Activated CD4-positive, alpha-beta T cell treated with anti-CD3 and anti-CD28 coated beads, Interleukin-2, amount 50 U/mL, for 1 hour (primary cell): ENCODE data around the gene TNS3.

Source experiments
- DNase-seq: peaks from one replicate; pipeline ENCODE4 v3.0.0-alpha.2; 2020

TNS3 gene

DNA sequence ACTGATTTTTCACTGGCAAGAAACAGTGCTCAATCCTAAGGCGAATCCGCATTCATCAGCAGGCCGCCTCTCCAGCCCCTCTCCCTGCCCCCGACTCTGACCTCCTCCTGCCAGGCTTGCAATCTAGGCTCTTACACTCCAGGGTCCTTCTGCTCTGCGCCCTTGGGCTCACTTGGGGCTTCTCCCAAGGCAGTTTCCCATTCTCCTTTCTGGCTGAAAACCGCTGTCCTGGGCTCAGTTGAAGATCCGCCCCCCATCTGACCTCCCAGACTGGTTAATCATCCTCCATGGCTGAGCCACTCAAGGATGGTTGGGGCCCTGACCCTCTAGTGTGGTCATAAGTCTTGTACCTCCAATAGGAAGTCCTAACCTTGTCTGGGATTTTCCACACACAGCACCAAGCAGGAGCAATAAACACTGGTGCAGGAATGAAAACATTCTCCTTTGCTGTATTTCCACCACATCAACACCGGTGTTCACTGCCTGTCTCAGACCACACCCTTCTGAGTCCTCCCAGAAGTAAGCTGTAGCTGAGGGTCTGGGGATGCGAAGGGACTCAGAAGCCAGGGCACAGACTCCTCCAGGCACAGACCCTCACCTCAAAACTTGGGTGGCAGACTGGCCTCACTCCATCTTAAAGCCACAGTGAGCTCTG lies 42.4 kb downstream of the TNS3 start:
- no peak for DNase-seq

DNA sequence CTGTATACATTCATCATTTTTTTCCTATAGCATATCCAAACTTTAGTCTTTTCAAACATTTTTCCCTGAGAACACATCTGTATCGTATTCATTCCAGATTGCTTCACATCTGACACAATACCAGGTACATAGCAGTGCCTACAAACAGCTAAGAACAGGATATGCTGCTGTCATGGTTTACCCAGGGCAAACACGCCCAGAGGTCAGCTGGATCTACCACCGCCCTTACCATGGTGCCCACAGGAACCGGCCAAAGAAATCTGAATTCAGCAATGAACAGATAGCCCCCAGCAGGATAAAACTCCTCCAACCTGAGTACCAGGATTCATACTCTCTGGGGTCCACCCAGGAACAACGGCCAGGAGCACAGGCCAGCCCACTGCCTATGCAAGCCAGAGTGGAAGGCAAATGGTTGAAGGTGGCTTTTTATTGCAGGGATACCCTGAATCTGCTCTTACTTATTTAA lies 43.0 kb downstream of the TNS3 start:
- no peak for DNase-seq

DNA sequence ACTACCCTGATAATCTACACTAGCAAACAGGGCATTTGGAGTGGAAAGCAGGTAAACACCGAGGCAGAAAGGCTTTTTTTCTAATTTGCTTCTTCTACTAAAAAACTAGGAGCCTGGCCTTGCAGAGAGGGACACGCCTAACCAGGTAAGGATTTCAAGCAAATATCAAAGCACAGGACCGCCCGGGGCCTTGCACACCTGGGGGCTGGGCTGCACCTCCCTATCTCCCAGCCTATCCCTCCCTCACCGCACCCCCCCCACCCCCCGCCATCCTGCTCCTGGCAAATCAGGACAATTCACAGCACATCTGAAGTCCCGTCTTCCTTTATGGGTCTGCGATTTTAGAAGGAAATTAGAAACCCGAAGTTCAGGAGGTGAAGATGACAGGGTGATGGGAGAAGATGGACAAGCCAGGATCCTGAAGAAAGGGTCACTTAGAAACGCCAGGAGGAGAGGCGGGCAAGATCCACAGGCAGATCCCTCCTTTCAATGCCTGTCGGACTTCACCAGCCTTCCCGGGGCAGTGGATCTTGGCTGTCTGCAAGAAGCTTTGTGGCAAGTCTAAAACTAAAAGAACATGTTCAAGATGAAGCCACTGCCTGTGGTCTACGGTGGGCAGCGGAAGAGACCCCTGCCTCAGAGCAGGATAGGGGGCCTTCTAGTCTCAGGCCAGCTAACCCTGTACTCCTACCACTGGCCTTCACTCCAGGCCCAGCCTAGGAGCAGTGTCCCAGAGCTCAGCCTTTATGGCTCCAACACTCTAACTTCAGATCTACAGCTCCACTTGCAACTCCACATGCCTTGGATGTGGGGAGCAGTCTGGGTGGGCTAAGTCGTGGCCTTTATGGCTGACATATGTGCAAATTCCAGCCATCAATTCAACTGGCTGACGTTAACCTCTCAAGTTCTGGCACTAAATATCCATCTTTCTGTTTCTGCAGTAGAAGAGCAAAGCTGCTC lies 43.9 kb downstream of the TNS3 start:
- DNase-seq = no peak

DNA sequence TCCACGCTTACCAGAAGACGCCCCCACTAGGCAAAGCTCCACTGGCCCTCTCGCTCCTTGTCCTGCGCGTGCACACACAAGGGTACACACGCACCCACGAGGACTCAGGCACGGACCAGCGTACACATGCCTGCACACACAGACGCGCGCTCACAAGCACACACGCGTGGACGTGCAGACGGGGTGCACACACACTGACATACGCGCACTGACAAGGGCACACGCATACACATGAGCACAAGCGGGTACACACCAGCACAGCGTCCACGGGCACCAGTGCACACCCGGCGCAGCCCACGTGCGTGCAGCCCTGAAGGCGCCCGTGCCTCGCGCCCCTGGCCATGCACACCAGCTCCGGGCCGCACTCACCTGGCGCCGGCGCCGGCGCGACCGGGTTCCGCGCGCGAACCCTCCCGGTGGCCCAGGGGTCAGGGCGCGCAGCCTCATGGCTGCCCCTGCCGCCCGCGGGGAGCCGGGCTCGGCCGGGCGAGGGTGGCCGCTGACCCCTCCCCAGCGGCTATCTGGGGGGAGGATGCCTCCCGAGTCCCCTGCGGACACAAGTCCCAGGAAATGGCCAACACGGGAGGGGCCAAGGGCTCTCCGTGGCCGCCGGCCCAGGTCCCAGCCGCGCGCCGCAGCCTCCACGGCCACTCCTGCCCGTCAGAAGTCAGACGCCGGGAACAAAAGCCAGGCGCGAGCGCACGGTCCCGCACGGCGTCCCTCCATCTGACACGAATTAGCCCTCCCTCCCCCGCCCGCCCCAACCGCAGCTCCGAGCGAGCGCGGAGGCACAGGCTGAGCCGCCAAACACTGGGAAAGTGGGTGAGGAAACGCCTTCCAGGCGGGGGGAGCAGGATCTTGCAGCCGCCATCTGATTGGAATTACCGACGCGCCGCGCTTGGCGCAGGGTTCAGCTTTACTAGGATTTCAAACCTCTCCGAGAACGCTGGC lies 45.0 kb downstream of the TNS3 start:
- DNase-seq = no peak

DNA sequence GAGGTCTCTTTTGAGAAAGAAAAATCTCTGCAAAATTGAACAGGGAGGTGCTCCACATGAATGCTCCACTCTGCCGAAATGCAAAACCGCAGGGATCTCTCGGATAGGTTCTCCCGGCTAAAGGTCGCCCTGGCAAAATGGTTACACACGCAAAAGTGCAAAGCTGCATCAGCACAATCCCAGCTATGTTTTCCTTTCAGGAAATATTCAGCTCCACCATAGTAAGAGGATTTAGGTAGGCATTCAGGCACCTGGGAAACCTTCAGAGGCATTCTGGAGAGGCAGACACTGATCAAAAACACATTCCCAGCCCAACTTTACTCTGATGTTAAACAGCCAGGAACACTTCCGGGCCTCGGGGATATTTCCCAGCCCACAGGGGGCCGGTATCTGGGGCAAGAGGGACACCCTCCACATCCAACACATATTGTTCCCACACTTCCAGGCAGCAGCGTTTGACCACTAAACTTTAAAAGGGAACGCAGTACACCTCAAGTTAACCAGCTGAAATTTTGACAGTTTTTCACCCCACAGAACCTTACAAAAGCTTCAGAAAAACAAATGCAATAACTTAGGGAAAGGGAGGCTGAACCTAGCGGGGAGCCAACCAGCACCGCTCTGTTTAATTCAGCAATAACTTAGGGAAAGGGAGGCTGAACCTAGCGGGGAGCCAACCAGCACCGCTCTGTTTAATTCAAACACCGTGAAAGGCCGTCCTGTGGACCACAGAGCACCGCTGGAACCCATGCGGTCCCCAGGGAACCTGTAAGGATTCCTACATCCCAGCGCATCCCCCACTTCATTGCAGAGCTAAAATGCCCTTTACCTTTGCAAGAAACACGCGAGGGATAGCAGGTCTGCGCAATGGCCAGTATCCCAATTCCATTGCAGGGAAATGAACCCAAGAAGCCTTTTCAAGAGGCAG lies 45.9 kb downstream of the TNS3 start:
- no peak for DNase-seq

DNA sequence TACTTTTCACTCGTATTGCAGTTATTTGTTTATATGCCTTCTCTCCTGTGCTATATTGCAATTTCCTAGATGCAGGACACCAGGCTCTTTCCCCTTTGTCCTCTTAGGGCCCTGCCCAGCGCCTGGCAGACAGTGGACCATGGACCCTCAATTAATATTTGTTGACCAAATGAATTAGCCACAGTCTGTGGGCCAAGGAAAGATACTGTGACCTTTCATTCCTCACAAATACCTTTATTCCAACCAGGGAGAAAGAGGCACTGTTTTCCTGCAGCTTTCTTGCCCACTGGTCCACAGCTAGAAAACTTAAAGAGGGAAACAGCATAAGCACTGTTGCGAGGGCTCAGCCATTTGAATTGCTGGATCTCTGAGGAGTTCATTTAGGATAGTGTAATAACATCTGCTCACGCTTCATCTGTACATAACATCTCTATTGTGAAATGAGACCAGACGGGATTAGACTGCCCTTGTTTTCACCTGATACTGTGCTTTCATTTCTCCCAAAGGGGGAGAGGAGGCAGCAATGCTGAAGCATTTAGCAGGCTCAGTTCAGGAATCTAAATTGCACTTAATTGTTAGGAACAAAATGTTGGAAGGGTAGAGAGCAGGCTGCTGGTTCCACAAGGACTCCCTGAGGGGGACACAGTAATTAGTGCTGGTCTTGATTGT lies 46.7 kb downstream of the TNS3 start:
- DNase-seq = no peak

DNA sequence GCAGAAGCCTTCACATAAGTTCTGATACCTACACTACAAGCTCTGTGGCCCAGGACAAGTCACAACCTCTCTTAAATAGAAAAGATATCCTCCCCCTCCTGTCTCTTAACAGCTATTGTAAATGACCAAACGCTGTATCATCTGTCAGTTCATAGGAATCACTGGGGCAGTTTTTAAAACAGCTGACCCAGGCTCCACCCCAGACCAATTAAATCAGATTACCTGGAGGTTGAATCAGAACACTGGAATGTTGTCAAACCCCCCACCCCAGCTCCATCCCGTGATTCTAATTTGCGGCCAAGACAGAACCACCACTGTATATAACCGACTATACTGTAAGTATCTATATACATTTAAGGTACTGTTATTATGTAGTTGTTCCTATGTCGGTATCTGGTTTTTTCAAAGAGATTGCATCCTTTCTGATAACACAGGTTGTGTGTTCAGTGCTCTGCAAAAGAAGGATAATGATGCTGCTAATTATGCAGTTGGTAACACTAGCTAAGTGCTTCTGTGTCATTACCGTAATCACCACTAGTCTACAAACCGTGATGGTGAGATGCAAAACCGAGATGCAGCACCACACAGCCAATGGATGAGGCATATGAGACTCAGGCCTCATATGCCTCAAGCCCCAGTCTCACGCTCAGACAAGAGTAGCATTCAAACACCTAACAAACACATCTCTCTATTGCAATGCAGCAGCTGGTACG lies 47.4 kb downstream of the TNS3 start:
- no peak for DNase-seq

DNA sequence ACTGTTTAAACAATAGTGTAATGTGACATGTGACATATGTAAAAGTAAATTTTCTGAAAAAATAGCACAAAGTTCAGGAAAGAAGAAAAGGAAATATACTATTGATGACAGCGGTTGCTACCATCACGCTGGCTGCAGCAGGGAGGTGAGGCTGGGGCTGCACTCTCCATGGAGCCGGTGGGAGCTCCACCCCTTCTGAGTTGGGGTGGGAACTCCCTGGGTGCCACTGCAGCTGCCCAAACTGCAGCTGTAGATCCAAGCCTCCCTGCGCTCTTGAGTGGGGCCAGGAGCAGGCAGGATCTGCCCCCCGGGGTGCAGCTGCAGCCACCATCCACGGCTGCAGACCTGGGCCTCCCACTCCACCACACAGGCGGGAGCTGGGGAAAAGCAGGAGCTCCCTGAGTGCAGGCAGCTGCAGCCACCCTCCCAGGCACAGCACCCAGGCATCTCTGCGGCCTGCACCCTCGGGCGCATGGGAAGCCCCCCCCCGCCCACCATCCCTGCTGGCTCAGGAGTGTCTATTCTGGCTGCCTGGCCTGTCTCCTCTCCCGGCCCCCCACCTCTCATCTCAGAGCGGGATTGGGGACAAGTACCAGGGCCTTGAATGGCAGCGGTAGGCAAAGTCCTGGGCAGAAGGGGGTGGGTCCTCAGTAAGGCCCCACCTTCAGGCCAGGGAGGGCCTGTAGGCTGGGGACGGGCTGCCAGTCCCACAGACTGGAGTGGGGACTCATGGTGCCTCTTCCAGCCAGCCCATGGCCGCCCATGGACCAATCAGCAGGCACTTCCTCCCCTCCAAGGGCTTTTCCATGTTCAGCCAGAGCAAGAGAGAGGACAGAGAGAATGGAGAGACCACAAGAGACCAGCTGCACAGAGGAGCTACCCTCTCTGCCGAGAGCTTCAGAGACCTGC lies 50.1 kb downstream of the TNS3 start:
- DNase-seq = no peak

DNA sequence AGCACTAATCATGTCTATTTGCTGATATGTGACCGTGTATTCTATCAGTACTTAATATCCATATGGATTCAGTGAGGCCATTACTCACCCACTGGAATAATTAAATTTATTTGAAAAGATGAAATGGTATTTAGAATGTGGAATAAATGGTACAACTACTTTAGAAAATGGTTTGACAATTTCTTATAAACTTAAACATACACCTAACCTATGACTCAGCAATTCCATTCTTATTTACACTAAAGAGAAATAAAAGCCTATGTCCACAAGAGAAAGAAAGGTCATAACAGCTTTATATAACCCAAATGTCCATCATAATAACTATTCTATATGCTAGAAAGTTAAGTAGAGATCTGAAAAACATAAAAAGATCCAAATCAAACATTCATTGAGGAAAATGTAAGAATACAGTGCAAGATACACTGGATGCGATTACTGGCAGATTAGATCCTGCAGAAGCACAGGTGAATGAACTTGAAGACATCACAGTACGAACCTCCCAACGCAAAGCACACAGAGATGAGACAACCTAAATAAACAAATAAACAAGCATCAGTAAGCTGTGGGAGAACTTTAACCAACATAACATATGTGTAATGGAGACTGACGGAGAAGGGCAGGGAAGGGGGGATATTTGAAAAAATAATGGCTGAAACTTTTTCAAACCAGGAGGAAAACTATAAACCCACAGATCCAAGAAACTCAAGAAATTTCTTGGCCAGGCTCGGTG lies 51.9 kb downstream of the TNS3 start:
- no peak for DNase-seq

DNA sequence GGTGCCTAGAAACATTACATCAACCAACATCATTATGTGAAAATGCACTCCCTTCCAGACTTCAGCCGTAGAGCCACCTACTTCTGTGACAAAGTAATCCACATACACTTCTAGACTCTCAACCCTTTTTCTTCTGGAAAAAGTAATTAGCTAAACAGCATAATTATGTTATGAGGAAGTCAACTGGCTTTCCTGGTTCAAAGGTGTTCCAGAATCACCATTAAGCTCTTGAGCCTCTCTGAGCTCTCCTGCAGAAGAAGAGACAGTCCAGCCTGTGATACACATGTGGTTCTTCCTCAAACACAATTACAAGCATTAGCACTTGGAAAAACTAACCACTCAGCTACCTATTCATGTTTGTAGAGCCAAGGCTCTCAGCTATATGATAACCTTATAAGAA lies 52.5 kb downstream of the TNS3 start:
- DNase-seq = no peak

DNA sequence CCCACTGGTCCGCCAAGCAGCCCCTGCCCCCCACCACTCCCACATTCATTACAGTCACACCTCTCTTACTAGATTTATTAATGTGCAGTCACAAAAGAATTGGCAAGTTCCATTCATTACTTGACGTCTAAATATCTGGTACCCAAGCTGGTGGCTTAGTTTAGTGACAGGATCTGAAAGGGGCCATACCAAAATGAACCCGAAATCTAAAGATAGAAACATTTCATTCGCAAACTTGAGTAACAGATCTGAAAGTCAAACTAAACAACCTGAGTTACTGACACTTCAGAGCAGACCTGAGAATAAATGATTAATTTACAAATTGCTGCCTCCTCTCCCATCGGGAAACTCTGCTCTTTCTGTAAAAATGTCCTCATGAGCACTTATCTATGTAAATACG lies 53.4 kb downstream of the TNS3 start:
- DNase-seq = no peak

DNA sequence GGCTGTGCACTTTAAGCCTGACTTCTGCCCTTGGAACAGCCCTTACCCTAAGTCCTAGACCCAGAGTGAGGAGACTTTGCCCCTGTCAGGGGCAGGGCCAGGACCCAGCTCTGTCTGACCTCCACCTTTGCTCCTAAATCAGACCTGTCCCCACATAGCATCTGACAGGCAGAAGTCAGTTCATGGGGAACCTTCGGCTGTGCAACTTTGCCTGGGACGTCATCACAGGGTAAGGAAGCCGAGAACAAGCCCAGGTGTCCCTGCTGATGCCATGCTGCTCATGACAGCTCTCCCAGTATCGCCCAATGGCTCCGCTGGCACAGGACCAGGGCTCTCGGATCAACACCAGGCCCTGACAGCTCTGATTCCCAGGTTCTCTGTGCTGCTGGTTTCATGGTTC lies 55.4 kb downstream of the TNS3 start:
- no peak for DNase-seq

DNA sequence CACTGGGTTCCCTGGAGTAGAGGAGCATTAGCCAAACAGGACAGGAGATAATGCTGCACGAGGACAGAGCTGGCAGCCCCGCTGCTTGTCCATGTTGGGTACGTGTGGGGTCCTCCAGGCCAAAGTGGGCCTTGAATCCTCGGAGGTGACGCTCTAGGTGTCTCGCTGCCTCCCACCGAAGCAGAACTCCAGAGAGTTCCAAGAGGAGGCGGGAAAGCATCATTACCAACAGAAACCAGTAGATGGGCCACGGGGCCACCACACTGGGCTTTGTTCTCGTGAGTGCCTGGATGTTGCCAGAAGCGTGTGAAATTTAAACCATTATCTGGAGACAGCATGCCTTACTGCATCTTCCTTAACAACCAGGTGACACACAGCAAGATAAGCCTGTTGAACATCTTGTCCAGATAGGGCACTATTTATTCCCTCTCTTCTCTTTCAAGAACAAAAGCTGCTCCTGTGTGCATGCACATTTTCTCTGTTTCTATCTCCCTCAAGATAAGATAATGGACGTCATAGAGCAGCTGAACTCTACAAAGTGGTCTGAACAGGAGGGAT lies 56.8 kb downstream of the TNS3 start:
- DNase-seq = no peak

DNA sequence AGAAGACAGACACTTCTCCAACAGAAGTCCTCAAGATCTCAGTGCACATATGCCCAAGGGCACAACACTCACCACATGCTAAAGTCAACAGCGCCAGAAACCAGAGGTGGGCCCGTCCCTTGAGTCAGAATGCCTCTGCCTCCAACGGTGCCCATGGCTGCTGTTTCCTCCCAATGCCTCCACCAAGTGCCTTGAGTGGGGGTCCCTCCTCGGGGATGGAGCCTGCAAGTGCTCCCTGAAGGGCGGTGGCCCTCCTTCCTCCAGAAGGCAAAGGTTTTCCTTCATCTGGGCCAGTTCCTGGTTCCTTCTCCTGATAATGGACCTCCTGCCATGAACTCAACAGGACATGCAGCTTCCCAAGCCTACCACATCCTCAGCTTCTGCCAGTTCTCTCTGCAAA lies 58.5 kb downstream of the TNS3 start:
- DNase-seq = no peak

DNA sequence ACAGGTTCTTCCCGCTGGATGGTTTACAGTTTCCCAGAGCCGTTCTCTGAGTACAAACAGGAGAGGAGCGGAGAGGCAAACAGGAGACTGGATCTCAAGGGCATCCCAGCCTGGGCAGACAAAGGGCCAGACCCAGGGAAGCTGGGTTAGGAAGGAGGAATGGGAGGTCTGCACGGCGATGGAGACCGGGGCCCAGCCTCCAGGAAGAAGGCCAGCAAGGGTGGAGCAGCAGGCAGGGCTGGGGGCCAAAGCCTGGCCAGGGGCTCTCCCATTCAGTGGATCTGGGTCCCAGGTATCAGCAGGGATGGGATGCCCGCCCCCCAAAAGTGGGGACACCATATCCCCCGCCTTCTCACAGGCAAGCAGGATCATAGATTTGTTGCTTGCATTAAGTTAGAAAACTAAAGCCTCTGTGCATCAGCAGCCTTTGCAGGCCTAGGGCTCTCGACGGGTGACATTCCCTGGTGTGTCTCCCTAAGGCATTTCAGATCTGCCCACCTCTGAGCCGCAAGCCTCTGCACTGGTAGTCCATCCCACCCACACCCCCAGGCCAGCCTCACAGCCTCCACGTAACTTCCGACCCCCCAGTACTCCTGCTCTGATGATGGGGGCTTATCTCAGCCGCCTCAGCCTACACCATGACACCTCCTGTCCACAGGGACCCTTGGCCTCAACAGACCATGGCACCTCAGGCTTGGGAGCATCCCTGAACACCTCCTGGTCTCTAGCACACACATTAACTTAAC lies 59.9 kb downstream of the TNS3 start:
- no peak for DNase-seq

DNA sequence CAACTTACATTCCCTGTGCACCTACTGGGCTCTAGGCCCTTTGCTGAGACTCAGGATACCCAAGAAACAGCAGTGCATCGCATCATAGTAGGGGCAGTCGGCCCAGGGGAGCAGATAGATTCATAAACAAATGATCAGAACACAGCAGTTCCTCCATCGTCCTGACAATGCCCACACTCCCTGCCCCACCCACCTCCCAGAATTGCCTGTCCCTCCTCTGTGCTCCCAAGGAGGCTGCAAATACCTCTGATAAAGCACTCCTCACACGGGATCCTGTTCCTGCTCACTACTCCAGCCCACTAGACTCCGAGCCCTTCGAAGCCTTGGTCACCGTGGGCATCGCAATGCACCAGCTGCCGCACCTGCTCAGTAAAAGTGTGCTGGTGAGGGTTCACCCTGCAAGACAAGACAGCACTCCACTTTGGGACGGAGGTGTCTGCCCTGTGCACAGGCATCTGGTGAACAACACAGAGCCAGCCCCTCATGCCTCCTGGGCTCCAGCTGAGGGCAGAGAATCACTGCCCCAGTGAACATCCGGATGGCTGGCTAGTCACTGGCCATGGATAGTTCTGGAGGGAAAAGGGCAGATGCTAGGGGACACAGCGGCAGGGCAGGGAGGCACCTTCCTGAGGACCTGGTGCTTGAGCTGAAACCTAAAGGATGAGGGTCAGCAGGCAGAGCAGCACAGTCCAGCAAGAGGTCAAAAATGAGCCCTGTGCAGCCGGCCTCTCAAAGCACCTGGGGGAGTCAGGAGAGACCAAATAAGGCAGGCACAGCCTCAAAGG lies 60.7 kb downstream of the TNS3 start:
- DNase-seq = no peak

DNA sequence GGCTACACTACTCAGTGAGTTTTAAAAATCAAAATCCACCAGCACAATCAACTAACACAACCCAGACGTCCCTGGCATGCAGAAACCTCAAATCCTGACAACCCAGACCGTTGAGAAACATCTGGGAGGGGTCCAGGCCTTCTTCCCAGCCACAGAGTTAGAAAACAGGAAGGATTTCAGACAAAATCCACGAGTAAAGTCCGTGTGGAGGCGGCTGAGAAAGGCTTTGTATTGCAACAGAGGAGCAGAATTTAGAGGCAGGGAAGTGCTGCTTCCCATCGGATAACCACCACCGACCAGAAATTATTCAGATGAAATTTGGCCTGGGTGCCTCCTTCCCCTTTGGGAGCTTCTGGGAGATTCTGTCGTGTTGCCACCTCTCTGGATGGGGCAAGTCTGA lies 61.5 kb downstream of the TNS3 start:
- no peak for DNase-seq
